Left ventricle myocardium inferior (tissue), 1 donor: ENCODE data around the gene PDE3B. TPM values are rescaled to one million over a fixed set of nuclear protein-coding genes. Genes with fewer than 3 reads are reported as not detected.
"Not testable (repeated sequence)": the region's sequence is repeated elsewhere in the genome, so short reads cannot be mapped to it uniquely, and the experiment has no call there.

Experiments
- DNase-seq: peaks from one replicate; pipeline ENCODE4 v3.0.0-alpha.2; 2020
- H3K27ac ChIP-seq: fragments of 200-600 bp; replicated peaks from 2 replicates; pipeline ENCODE4 v1.8.0; 2021
- H3K27me3 ChIP-seq: fragments of 200-600 bp; 2 replicates; pipeline ENCODE4 v1.8.0; 2021; ENCODE audit warnings: low read depth
- H3K36me3 ChIP-seq: fragments of 200-600 bp; 2 replicates; pipeline ENCODE4 v1.8.0; 2021
- H3K4me1 ChIP-seq: fragments of 200-600 bp; 2 replicates; pipeline ENCODE4 v1.8.0; 2021
- H3K4me3 ChIP-seq: fragments of 200-600 bp; 2 replicates; pipeline ENCODE4 v1.8.0; 2021; ENCODE audit warnings: mild to moderate bottlenecking, moderate library complexity
- H3K9me3 ChIP-seq: fragments of 200-600 bp; replicated peaks from 2 replicates; pipeline ENCODE4 v1.8.0; 2021
- intact Hi-C: fragments of 100-400 bp; cut with micrococcal nuclease; formaldehyde crosslinking; loops from one replicate; pipeline ENCODE4 v1.11.0; 2022
- total RNA-seq: library from RNA; stranded (reverse); fragmentation: NEBNext Ultra II Directional; extraction: Animal tissue kit (Norgen Biotek cat#: 25700); gene quantifications from one replicate; pipeline ENCODE4 v1.2.1, GENCODE V29; 2021
- TF ChIP-seq, protein P1 (sequence below): fragments of 200-600 bp; IDR thresholded peaks from 2 replicates; pipeline ENCODE4 v1.8.0; 2021; ENCODE audit warnings: antibody characterized with exemption, mild to moderate bottlenecking, borderline replicate concordance
- donor health status: DM: no; HTN: yes; CAD: no; lungs with severe emphysema.

Gene PDE3B
- total RNA-seq, 1 donor from 2014 or later: 5.9 TPM

DNA sequence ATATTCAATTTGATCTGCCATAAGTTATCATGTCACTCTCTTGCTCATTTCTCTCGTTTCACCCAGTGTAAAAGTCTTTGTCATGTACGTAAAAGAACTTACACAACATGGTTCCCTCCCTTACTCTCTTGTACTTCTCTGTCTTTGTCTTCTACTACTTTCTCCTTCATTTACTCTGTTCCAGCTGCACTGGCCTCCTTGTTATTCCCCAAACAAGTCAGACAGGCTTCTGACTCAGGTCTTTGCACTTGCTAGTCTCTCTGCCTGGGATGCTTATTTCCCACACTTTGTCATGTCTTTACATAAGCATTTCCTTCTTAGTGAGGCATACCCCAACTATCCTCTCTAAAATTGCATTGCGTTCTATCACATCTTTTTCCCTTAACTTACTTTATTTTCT lies 131.1 kb downstream of the PDE3B start:
- Histone ChIP-seq H3K4me1 (peaks cover 4% of the 10 kb centered on the region), H3K27ac (no peak overlapping the region), H3K4me3 (no peak overlapping the region), H3K36me3 (no peaks in the 10 kb centered on the region), H3K9me3 (no peaks in the 10 kb centered on the region), H3K27me3 (no peaks in the 10 kb centered on the region)
- TF ChIP-seq, protein P1, sequence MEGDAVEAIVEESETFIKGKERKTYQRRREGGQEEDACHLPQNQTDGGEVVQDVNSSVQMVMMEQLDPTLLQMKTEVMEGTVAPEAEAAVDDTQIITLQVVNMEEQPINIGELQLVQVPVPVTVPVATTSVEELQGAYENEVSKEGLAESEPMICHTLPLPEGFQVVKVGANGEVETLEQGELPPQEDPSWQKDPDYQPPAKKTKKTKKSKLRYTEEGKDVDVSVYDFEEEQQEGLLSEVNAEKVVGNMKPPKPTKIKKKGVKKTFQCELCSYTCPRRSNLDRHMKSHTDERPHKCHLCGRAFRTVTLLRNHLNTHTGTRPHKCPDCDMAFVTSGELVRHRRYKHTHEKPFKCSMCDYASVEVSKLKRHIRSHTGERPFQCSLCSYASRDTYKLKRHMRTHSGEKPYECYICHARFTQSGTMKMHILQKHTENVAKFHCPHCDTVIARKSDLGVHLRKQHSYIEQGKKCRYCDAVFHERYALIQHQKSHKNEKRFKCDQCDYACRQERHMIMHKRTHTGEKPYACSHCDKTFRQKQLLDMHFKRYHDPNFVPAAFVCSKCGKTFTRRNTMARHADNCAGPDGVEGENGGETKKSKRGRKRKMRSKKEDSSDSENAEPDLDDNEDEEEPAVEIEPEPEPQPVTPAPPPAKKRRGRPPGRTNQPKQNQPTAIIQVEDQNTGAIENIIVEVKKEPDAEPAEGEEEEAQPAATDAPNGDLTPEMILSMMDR: no peak
- intact Hi-C loops: no loop called here
- no peak for DNase-seq

DNA sequence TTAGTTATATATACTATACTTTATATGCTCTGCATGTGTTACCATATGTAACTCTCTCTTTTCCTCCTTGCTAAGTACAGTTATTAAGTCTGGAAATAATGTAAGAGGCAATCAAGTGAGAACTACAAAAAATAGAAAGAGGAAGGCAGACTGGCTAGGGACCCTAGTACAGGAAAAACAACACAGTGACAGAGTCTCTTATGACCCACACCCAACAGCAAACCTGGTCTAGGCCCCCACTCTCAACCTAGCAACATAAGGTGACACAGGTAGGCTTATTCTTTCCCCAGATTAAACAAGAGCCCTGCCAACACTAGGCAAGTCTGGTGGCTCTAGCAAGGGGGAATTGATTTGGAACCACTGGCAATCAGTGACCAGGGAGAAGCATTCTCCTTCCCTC lies 132.3 kb downstream of the PDE3B start:
- Histone ChIP-seq H3K27ac (no peak overlapping the region), H3K4me1 (peaks cover 3% of the 10 kb centered on the region), H3K9me3 (no peaks in the 10 kb centered on the region), H3K27me3 (no peaks in the 10 kb centered on the region), H3K36me3 (no peaks in the 10 kb centered on the region), H3K4me3 (no peak overlapping the region)
- TF ChIP-seq, protein P1: no peak
- DNase-seq: no peak
- intact Hi-C loops: no loop called here

DNA sequence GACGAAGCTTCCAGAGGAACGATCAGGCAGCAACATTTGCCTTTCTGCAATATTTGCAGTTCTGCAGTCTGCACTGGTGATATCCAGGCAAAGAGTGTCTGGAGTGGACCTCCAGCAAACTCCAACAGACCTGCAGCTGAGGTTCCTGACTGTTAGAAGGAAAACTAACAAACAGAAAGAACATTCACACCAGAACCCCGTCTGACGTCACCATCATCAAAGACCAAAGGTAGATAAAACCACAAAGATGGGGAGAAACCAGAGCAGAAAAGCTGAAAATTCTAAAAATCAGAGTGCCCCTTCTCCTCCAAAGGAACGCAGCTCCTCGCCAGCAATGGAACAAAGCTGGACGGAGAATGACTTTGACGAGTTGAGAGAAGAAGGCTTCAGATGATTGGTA lies 134.9 kb downstream of the PDE3B start:
- H3K27me3 ChIP-seq, H3K4me3 ChIP-seq, H3K27ac ChIP-seq, H3K36me3 ChIP-seq, H3K4me1 ChIP-seq, DNase-seq, intact Hi-C loops: not testable (repeated sequence)
- peaks cover 10% of the 10 kb centered on the region for H3K9me3 ChIP-seq

DNA sequence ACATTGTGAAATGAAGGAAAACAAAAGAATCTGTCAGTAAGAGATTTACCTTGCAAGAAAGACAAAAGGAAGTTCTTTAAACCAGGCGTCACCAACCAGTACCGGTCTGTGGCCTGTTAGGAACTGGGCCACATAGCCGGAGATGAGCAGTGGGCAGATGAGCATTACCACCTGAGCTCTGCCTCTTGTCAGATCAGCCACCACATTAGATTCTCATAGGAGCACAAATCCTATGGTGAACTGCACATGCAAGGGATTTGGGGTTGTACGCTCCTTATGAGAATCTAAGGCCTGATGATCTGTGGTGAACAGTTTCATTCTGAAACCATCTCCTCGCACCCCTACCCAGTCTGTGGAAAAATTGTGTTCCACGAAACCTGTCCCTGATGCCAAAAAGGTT lies 140.2 kb downstream of the PDE3B start:
- H3K27ac ChIP-seq: no peak overlapping the region
- H3K4me3 ChIP-seq: no peak overlapping the region
- no peaks in the 10 kb centered on the region for H3K27me3 ChIP-seq
- TF ChIP-seq, protein P1: no peak
- peaks cover 4% of the 10 kb centered on the region for H3K4me1 ChIP-seq
- intact Hi-C loops: no loop called here
- no peaks in the 10 kb centered on the region for H3K36me3 ChIP-seq
- no peak for DNase-seq
- H3K9me3 ChIP-seq: peaks cover 10% of the 10 kb centered on the region

DNA sequence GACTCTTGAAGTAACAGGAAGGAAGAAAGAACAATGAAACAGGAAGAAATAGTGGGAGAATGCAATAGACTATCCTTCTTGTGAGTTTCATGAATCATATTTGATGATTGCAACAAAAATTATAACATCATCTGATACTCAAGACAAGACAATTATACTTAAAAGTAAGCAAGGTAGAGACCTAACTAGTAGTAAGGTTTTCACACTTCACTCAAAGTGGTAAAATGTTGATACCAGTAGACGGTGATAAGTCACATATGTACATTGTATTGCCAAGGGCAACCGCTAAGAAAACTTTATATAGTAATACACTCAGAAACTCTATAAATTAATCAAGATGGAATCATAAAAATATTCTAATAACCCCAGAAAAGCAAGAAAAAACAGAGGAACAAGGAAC lies 140.6 kb downstream of the PDE3B start:
- peaks cover 4% of the 10 kb centered on the region for H3K4me1 ChIP-seq
- DNase-seq: no peak
- H3K27me3 ChIP-seq: no peaks in the 10 kb centered on the region
- peaks cover 10% of the 10 kb centered on the region for H3K9me3 ChIP-seq
- no peak overlapping the region for H3K27ac ChIP-seq
- no peak overlapping the region for H3K4me3 ChIP-seq
- H3K36me3 ChIP-seq: no peaks in the 10 kb centered on the region
- TF ChIP-seq, protein P1: no peak
- intact Hi-C loops: no loop called here

DNA sequence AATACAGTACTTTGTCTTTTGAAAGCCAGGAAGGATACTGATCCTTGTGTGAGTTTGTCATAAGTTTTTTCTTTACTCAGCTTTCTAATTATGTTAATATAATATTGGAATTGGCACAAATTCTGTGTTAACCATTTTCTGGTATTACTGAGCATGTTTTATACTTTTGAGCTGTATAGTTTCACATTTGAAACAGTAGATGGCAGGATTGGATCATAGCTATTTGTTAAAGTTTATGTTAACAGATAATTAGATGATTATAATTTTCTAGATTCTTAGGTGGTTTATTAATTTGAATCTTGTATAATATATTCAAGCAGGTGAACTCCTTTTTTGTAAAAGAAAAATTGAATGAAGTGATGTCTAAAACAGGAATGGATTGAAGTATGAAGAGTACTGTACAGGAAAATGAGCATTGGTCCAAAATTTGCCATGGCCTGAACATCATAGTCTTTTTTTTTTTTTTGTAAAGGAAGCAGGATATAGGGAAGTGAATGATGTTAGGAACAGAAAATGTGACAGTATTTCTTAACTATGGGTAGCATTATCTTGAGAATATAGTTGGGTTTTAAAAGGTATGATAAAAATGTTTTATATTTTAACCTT lies 146.4 kb downstream of the PDE3B start:
- intact Hi-C loops: no loop called here
- Histone ChIP-seq H3K27me3 (no peaks in the 10 kb centered on the region), H3K4me1 (peaks cover 4% of the 10 kb centered on the region), H3K27ac (no peak overlapping the region), H3K9me3 (no peaks in the 10 kb centered on the region), H3K36me3 (no peaks in the 10 kb centered on the region), H3K4me3 (no peak overlapping the region)
- DNase-seq: no peak
- TF ChIP-seq, protein P1: peak; percentile 58
